Stimulated activated CD4-positive, alpha-beta T cell treated with anti-CD3 and anti-CD28 coated beads, Interleukin-4, amount 100 ng/mL, for 24 hours (primary cell): Measurements from ENCODE around the gene GNPAT.

Experiments used
- DNase-seq: peaks from one replicate; pipeline ENCODE4 v3.0.0-alpha.2; 2020

The GNPAT gene

GRCh38 chr1:231322880-231323530 lies 82.0 kb downstream of the GNPAT start:
- DNase-seq = no peak

GRCh38 chr1:231324660-231325059 lies 83.6 kb downstream of the GNPAT start:
- no peak for DNase-seq

- DNase-seq = no peak
Observed at GRCh38 chr1:231326248-231326647, 85.2 kb downstream of the GNPAT start.
